ENCODE measurements around the gene EHMT1.
"Not testable (repeated sequence)": the region's sequence is repeated elsewhere in the genome, so short reads cannot be mapped to it uniquely, and the experiment has no call there.

The EHMT1 gene

DNA sequence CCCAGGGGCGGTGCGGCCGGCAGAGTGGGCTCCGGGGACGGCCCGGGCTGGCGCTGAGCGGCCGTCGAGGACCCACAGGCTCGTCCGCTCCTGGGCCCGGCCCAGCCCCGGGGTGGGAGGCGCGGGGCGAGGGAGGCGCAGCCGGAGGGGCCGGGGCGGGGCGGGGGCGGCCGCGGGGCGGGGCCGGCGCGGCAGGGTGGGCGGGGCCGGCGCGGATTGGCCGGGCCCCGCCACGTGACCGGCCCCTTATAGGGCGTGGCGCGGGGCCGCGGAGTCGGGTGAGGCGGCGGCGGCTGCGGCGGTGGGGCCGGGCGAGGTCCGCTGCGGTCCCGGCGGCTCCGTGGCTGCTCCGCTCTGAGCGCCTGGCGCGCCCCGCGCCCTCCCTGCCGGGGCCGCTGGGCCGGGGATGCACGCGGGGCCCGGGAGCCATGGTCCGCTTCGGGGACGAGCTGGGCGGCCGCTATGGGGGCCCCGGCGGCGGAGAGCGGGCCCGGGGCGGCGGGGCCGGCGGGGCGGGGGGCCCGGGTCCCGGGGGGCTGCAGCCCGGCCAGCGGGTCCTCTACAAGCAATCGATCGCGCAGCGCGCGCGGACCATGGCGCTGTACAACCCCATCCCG, 258.8 kb downstream of the EHMT1 start, which contains the start of gene CACNA1B:
Gene CACNA1B, plus strand, starts transcription at position 277 of the 617 bp plus-strand sequence. Its CDS starts 152 bp downstream, at position 429.
- not testable (repeated sequence) for H3K36me3 ChIP-seq (ENCODE audit: insufficient read depth, low read length); H3K4me1 ChIP-seq (ENCODE audit: insufficient read depth, low read length); H3K9me3 ChIP-seq (ENCODE audit: low read length); H2AFZ ChIP-seq (ENCODE audit: low read depth, low read length)
- H3K27me3 ChIP-seq (ENCODE audit: insufficient read depth, low read length) = peaks cover 25% of the 10 kb centered on the region
- H3K4me3 ChIP-seq (ENCODE audit: low read length) = peak within 1 kb of the TSS; percentile 56

DNA sequence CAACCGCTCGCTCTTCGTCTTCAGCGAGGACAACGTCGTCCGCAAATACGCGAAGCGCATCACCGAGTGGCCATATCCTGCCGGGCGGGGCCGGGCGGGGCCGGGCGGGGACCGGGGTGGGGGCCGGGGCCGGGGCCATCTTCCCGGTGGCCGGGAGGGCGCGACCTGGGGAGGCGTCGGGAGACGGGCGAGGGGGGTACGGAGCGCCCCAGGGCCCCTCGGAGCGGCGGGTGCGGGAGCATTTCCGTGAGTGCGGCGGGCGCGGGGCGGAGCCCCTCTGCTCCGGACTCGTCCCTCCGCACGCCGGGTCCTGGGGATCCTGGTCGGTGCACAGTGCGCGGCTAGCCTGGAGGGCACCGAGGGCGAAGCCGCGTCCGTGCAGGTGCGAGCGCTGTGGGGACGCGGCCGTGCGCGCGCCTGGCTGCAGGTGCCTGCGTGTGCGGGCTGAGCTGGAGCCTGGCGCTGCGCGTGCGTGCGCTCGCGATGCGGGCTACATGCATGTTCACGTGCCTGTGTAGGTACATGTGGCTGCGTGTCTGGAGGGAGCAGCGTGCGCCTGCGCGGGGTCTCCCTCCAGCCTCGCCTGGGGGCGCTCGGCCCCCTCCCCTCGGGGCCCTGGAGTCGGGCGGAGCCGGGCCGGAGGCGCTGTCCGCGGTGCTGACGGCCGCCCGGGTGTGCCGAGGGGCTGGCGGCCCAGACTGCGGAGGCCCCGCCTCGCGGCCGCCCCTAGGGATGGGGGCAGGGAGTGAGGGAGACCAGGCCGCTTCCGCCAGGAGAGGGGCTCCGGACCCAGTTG, 259.5 kb downstream of the EHMT1 start:
- peak overlapping the region; percentile 56 for H3K4me3 ChIP-seq (ENCODE audit: low read length)

DNA sequence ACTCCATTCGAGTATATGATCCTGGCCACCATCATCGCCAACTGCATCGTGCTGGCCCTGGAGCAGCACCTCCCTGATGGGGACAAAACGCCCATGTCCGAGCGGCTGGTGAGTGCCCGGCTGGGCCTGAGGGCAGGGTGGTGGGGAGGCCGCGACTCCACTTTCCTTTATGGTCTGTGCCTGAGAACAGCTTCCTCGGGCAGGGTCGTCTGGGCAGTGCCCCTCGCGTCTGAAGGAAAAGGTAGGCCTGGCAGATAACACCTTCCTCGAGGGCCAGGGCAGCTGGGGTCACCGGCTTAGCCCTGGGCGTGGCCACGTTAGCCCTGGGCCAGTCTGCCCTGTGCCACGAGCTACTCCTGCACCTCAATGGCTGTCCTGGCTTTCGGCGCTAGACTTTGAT, 260.2 kb downstream of the EHMT1 start:
- H3K4me3 ChIP-seq (ENCODE audit: low read length) = no peak overlapping the region
- H3K36me3 ChIP-seq (ENCODE audit: insufficient read depth, low read length) = no peaks in the 10 kb centered on the region
- H3K9me3 ChIP-seq (ENCODE audit: low read length) = peaks cover 9% of the 10 kb centered on the region
- H3K4me1 ChIP-seq (ENCODE audit: insufficient read depth, low read length) = peaks cover 4% of the 10 kb centered on the region
- H2AFZ ChIP-seq (ENCODE audit: low read depth, low read length) = no peak overlapping the region
- peaks cover 25% of the 10 kb centered on the region for H3K27me3 ChIP-seq (ENCODE audit: insufficient read depth, low read length)

More for the DNA sequence above, 259.5 kb downstream of the EHMT1 start:
- H3K9me3 ChIP-seq (ENCODE audit: low read length) = peaks cover 9% of the 10 kb centered on the region
- no peaks in the 10 kb centered on the region for H3K36me3 ChIP-seq (ENCODE audit: insufficient read depth, low read length)
- peaks cover 25% of the 10 kb centered on the region for H3K27me3 ChIP-seq (ENCODE audit: insufficient read depth, low read length)
- no peak overlapping the region for H2AFZ ChIP-seq (ENCODE audit: low read depth, low read length)
- peaks cover 4% of the 10 kb centered on the region for H3K4me1 ChIP-seq (ENCODE audit: insufficient read depth, low read length)

DNA sequence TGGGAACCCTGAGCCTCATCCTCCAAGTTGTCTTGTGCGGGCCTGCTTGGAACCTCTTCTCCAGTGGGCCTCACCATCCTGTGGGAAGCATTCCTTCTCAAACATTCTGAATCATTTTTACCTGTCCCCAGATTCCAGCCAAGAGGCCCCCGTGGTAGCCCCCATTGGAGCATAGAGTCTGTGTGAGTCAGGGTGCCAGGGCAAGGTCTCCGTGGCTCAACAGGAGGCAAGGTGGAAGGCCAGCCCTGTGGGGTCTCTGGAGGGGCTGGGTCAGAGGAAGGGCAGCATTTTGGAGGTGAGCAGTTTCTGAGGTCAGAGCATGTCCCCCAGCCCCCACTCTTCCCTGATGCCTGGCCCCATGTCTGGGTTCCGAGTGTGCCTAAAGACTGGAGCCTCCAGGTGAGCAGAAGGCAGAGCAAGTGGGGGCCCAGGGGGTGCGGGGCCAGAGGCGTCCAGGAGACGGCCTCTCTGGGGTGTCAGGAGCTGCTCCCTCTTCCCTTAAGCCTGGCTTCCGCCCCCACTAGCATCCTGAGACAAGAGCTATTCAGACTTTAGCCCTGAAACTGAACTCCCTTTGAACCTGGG, 260.9 kb downstream of the EHMT1 start:
- H3K27me3 ChIP-seq (ENCODE audit: insufficient read depth, low read length) = peaks cover 25% of the 10 kb centered on the region
- no peak overlapping the region for H3K4me3 ChIP-seq (ENCODE audit: low read length)
- no peak overlapping the region for H2AFZ ChIP-seq (ENCODE audit: low read depth, low read length)
- H3K36me3 ChIP-seq (ENCODE audit: insufficient read depth, low read length) = no peaks in the 10 kb centered on the region
- H3K9me3 ChIP-seq (ENCODE audit: low read length) = peaks cover 9% of the 10 kb centered on the region
- peaks cover 4% of the 10 kb centered on the region for H3K4me1 ChIP-seq (ENCODE audit: insufficient read depth, low read length)

DNA sequence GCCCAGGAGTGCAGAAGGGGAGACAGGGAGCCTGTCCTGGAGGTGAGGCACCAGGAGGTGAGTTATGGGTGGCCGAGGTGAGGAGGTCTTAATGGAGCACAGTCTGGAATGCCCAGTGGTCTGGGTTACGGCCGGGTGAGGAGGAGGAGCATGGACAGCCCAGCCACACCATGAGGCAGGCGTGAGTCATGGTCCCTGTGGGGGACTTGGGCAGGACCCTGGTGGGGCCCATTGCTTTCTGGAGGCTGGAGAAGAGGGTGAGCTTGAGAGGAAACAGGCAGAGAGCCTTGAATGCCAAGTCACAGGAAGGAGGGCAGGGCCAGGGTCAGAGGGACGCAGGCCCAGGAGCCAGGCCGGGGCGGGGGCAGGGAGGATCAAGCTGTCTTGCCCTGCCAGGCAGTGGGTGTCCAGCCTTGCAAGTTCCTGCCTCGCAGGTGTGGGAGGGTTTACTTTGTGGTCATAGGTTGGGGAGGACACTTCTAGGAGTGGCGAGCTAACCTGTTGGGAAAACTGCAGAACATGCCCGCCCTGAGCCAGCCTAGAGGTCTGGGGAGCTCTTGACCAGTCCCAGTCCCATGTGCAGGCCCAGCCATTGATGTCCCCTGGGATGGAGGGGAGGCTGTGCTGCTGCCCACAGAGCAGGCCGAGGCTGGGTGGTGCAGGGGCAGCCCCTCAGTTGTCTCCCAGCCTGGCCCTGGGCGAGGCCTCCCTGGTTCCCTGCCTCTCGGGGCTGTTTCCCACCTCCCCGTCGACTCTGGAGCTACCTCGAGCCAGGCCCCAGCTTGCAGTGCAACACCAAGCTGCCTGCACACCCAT, 261.6 kb downstream of the EHMT1 start:
- Histone ChIP-seq H3K36me3 (ENCODE audit: insufficient read depth, low read length) (no peaks in the 10 kb centered on the region), H3K27me3 (ENCODE audit: insufficient read depth, low read length) (peaks cover 19% of the 10 kb centered on the region), H2AFZ (ENCODE audit: low read depth, low read length) (no peak overlapping the region), H3K9me3 (ENCODE audit: low read length) (peaks cover 9% of the 10 kb centered on the region), H3K4me3 (ENCODE audit: low read length) (no peak overlapping the region), H3K4me1 (ENCODE audit: insufficient read depth, low read length) (peaks cover 4% of the 10 kb centered on the region)

GRCh38 chr9:137880976-137881530, 262.2 kb downstream of the EHMT1 start:
- H3K4me1 ChIP-seq (ENCODE audit: insufficient read depth, low read length) = peaks cover 4% of the 10 kb centered on the region
- H2AFZ ChIP-seq (ENCODE audit: low read depth, low read length) = no peak overlapping the region
- peaks cover 9% of the 10 kb centered on the region for H3K9me3 ChIP-seq (ENCODE audit: low read length)
- H3K36me3 ChIP-seq (ENCODE audit: insufficient read depth, low read length) = no peaks in the 10 kb centered on the region
- H3K4me3 ChIP-seq (ENCODE audit: low read length) = no peak overlapping the region
- H3K27me3 ChIP-seq (ENCODE audit: insufficient read depth, low read length) = peaks cover 12% of the 10 kb centered on the region

DNA sequence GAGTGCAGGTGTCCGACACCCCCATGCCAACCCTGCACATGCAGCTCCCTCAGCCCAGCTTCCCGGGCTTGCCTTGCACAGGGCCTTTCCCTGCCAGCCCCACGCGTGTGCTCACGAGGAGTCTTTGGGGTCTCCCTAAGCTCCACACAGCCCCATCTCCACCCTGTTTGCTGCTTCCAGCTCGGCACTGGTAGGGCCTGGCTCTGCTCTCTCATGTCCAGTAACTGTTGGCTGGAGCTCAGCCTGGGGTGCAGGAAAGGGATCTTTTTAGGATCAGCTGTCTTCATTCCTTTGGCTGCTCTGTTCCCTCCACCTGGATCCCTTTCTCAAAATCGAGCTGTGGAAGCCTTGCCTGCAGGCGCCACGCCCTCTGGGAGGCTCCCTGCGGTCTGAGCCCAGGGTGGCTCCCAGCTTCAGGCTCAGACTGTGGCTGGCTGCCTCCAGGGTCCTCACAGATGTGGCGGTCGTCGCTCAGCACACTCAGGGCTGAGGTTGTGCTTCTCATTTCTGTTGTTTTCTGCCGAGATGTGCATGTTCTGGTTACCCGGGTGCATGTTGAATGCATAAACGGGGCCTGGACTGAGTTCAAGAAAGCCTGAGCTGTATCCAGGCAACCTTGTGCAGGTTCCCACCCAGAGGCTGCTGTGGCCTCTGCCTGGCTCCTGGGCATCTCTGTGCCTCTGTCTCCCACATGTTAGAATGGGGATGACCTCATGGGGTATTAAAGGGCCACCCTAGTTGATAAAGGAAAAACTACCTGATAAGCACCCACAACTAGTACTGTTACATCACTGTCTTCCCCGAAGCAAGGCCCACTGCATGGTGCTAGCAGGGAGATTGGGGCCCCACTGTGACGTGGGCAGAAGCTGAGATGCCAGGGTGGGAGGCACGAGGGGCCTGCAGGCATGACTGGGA, 263.0 kb downstream of the EHMT1 start:
- Histone ChIP-seq H2AFZ (ENCODE audit: low read depth, low read length) (no peak overlapping the region), H3K27me3 (ENCODE audit: insufficient read depth, low read length) (peaks cover 4% of the 10 kb centered on the region), H3K4me3 (ENCODE audit: low read length) (no peak overlapping the region), H3K4me1 (ENCODE audit: insufficient read depth, low read length) (peaks cover 4% of the 10 kb centered on the region), H3K36me3 (ENCODE audit: insufficient read depth, low read length) (no peaks in the 10 kb centered on the region), H3K9me3 (ENCODE audit: low read length) (peaks cover 2% of the 10 kb centered on the region)

DNA sequence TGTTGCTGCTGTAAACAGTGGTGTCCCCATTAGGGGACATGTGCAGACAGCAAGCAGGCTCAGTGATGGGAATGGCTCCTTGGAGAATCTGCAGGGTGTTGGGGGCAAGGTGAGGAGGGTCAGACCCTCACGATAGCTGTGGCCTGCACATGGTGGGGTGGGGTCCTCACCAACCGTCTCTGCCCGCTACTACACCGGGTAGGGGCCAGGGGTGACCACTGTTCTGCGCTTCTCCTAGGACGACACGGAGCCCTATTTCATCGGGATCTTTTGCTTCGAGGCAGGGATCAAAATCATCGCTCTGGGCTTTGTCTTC, 263.7 kb downstream of the EHMT1 start:
- Histone ChIP-seq H3K4me3 (ENCODE audit: low read length) (no peak overlapping the region), H3K9me3 (ENCODE audit: low read length) (no peaks in the 10 kb centered on the region), H3K27me3 (ENCODE audit: insufficient read depth, low read length) (peaks cover 2% of the 10 kb centered on the region), H3K36me3 (ENCODE audit: insufficient read depth, low read length) (no peaks in the 10 kb centered on the region), H3K4me1 (ENCODE audit: insufficient read depth, low read length) (peaks cover 4% of the 10 kb centered on the region), H2AFZ (ENCODE audit: low read depth, low read length) (no peak overlapping the region)

DNA sequence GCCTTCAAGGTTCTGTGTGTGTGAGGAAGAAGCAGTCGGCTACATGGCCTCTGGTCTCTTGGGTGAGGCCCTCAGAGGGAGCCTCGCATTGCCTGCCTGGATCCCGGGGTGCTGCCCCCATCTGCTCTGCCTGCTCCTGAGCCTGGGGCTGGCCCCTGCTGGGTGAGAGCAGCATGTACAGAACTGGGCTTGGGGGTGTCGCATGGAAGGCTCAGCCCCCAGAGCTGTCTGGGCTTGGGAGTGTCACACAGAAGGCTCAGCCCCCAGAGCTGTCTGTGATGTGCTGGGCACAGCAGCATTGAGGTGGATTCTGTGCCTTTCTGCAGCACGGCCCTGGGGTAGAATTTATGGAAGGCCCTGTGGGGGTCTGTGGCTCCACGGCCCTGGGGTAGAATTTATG, 265.2 kb downstream of the EHMT1 start:
- H3K27me3 ChIP-seq (ENCODE audit: insufficient read depth, low read length); H3K36me3 ChIP-seq (ENCODE audit: insufficient read depth, low read length); H3K4me1 ChIP-seq (ENCODE audit: insufficient read depth, low read length); H3K4me3 ChIP-seq (ENCODE audit: low read length); H2AFZ ChIP-seq (ENCODE audit: low read depth, low read length); H3K9me3 ChIP-seq (ENCODE audit: low read length): not testable (repeated sequence)

DNA sequence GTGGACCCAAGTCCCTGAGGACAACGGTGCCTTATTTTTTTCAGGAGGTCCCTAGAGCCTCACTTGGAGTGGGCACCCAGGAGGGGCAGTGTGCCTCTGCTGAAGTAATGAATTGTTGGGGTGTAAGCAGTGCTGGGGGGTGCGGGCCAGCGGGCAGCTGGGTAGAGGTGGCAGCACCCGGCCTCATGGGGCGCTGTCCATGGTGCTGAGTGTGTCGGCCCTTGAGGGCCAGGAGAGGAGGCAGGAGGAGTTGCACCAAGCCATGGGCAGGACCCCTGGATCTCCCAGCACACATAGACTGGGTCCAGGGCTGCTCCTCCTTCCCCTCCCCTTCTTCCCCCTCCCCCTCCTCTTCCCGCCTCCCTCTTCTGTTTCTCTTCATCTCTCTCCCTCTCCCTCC, 265.7 kb downstream of the EHMT1 start:
- not testable (repeated sequence) for H2AFZ ChIP-seq (ENCODE audit: low read depth, low read length); H3K9me3 ChIP-seq (ENCODE audit: low read length); H3K27me3 ChIP-seq (ENCODE audit: insufficient read depth, low read length); H3K36me3 ChIP-seq (ENCODE audit: insufficient read depth, low read length); H3K4me1 ChIP-seq (ENCODE audit: insufficient read depth, low read length); H3K4me3 ChIP-seq (ENCODE audit: low read length)

DNA sequence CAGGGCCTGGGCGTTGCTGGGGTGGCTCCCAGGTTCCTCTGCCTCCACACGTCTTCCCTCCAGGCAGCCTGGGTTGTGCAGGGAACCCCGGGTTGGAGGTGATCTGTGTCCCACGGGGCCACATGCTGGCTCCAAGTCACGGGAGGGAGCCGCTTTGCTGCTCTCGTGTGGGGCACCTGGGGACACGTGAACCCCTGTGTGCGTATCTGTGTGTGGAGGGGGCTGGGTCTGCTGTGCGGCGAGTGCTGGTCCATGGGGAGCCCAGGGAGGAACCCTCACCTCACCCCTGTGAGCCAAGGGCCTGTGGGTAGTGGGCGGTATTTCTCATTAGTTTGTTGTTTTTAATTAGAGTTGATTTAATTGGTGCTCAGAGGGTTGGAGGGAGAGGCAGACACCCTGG, 266.3 kb downstream of the EHMT1 start:
- not testable (repeated sequence) for H3K36me3 ChIP-seq (ENCODE audit: insufficient read depth, low read length); H2AFZ ChIP-seq (ENCODE audit: low read depth, low read length); H3K9me3 ChIP-seq (ENCODE audit: low read length); H3K27me3 ChIP-seq (ENCODE audit: insufficient read depth, low read length); H3K4me3 ChIP-seq (ENCODE audit: low read length); H3K4me1 ChIP-seq (ENCODE audit: insufficient read depth, low read length)
